Type B pancreatic cell (in vitro differentiated cells): ENCODE data around the gene PRDM16. TPM values are rescaled to one million over a fixed set of nuclear protein-coding genes. Genes with fewer than 3 reads are reported as not detected.

Experiments used
- DNase-seq: peaks from one replicate; pipeline ENCODE4 v3.0.0; 2021; ENCODE audit warnings: mixed read lengths; ENCODE audit not compliant: unreplicated experiment; ENCODE audit errors: extremely low spot score
- H3K27ac Mint-ChIP-seq: 2 replicates; pipeline ENCODE4 v1.8.0; 2021; ENCODE audit warnings: mild to moderate bottlenecking, mixed read lengths
- H3K27me3 Mint-ChIP-seq: 2 replicates; pipeline ENCODE4 v1.8.0; 2021; ENCODE audit warnings: mixed read lengths
- H3K36me3 Mint-ChIP-seq: 2 replicates; pipeline ENCODE4 v1.8.0; 2021; ENCODE audit warnings: mixed read lengths
- H3K4me1 Mint-ChIP-seq: one replicate; pipeline ENCODE4 v1.8.0; 2021; ENCODE audit warnings: mixed read lengths; ENCODE audit not compliant: unreplicated experiment
- H3K4me3 Mint-ChIP-seq: 2 replicates; pipeline ENCODE4 v1.8.0; 2021; ENCODE audit warnings: mild to moderate bottlenecking, mixed read lengths
- H3K9me3 Mint-ChIP-seq: 2 replicates; pipeline ENCODE4 v1.8.0; 2021; ENCODE audit warnings: mixed read lengths
- total RNA-seq: library from RNA; stranded (reverse); gene quantifications from 2 replicates; pipeline ENCODE4 v1.2.1, GENCODE V29; 2021; ENCODE audit warnings: low replicate concordance
- TF ChIP-seq, protein P1 (sequence below): fragments of 200-600 bp; sonication (generic); conservative IDR thresholded peaks from 2 replicates; pipeline ENCODE4 v1.5.0; 2021; ENCODE audit warnings: antibody characterized with exemption, mild to moderate bottlenecking

The PRDM16 gene
- total RNA-seq, 1 donor from 2014 or later: 23.6 TPM

DNA sequence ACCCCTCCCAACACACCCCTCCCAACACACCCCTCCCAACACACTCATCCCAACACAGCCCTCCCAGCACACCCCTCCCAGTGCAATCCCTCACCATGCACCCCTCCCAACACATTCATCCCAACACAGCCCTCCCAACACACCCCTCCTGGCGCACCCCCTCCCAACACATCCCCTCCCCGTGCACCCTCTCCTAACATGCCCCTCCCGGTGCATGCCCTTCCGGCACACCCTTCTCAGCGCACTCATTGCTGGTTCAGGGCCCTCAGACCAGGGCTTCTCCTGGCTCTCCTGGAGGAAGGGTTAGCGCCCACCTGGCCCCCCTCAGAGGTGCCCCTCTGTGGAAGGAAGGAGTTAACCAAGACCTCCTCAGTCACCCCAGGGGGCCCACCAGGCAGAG, 310.9 kb downstream of the PRDM16 start:
- H3K9me3 Mint-ChIP-seq: no peaks in the 10 kb centered on the region
- no peaks in the 10 kb centered on the region for H3K4me1 Mint-ChIP-seq
- peaks cover 5% of the 10 kb centered on the region for H3K27me3 Mint-ChIP-seq
- no peak overlapping the region for H3K4me3 Mint-ChIP-seq
- no peak overlapping the region for H3K27ac Mint-ChIP-seq
- no peaks in the 10 kb centered on the region for H3K36me3 Mint-ChIP-seq
- TF ChIP-seq, protein P1, sequence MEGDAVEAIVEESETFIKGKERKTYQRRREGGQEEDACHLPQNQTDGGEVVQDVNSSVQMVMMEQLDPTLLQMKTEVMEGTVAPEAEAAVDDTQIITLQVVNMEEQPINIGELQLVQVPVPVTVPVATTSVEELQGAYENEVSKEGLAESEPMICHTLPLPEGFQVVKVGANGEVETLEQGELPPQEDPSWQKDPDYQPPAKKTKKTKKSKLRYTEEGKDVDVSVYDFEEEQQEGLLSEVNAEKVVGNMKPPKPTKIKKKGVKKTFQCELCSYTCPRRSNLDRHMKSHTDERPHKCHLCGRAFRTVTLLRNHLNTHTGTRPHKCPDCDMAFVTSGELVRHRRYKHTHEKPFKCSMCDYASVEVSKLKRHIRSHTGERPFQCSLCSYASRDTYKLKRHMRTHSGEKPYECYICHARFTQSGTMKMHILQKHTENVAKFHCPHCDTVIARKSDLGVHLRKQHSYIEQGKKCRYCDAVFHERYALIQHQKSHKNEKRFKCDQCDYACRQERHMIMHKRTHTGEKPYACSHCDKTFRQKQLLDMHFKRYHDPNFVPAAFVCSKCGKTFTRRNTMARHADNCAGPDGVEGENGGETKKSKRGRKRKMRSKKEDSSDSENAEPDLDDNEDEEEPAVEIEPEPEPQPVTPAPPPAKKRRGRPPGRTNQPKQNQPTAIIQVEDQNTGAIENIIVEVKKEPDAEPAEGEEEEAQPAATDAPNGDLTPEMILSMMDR: no peak
- DNase-seq: no peak

DNA sequence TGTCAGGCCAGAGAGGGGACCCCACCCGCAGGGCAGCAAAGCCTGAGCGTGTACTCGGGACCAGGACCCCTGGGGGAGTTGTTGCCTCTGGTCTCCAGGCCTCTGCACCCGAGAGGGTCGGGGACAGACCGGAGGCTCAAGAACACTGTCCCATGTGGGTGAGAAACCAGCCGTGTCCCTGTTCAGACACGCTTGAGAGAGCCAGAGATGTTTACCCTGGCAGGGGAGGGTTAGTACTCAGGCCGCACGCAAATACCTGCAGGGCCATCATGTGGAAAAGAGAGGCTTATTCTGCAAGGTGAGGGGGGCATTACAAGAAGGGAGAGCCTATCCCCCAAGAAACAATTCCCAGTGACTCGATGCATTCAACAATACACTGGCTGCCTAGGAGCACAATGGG, 311.5 kb downstream of the PRDM16 start:
- Mint-ChIP-seq H3K36me3 (no peaks in the 10 kb centered on the region), H3K27me3 (peaks cover 2% of the 10 kb centered on the region)

DNA sequence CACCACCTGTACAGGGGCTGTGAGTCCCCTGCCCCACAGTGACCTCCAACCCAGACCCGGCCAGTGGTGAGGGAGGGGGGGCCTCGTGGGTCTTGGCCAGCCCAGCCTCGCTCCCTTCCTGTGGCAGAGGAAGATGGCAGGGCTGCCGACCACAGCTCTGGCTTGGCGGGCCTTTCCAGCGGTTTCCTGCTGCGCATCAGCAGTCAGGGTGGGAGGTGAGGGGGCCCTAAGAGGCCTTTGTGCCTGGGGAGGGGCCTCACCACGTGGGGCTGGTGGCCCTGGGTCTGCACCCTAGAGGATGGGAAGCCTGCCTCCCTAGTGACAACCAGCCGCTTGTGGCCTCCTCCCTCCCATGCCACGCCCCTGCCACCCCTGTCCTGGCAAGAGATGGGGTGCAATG, 312.9 kb downstream of the PRDM16 start:
- Mint-ChIP-seq H3K36me3 (no peaks in the 10 kb centered on the region), H3K4me3 (no peak overlapping the region), H3K4me1 (no peaks in the 10 kb centered on the region), H3K27ac (no peak overlapping the region), H3K9me3 (no peaks in the 10 kb centered on the region), H3K27me3 (peaks cover 6% of the 10 kb centered on the region)
- TF ChIP-seq, protein P1: no peak
- DNase-seq: no peak

More for the DNA sequence above, 311.5 kb downstream of the PRDM16 start:
- DNase-seq: no peak
- H3K27ac Mint-ChIP-seq: no peak overlapping the region
- TF ChIP-seq, protein P1: no peak
- H3K9me3 Mint-ChIP-seq: no peaks in the 10 kb centered on the region
- H3K4me1 Mint-ChIP-seq: no peaks in the 10 kb centered on the region
- no peak overlapping the region for H3K4me3 Mint-ChIP-seq

DNA sequence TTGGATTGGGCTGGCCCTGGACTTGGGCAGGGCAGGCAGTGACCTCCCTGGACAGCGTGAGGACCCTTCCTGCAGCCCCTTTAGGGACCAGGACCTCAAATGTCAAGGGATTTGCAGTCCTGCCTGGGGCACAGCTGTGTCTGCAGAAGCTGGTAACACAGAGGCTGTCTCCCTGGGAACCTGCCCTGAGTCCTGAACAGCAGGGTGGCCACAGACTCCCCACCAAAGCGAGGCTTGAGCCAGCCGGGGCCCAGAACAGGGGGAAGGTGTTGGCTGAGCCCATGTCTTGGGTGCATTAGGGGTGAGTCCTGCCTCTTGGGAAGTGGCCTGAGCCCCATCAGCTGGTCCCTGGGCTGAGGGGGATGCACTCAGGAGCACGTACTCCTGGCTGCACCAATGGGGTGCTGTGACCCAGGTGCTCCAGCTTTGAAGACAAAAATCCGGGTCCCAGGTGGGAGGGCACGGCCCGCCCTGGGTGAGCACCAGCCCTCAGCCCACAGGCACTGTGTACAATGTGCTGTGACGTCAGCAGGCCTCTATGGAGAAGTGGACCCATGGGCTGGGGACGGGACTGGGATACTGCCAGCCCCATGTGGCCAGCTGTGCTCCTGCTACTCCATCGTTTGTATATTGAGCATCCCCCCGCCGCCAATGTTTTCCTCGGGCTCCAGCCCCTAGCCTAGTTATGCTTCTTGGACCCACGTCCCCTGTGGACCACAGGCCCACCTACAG, 313.5 kb downstream of the PRDM16 start:
- H3K27ac Mint-ChIP-seq: no peak overlapping the region
- no peaks in the 10 kb centered on the region for H3K4me1 Mint-ChIP-seq
- H3K4me3 Mint-ChIP-seq: no peak overlapping the region
- no peak for DNase-seq
- no peaks in the 10 kb centered on the region for H3K36me3 Mint-ChIP-seq
- H3K9me3 Mint-ChIP-seq: no peaks in the 10 kb centered on the region
- TF ChIP-seq, protein P1: no peak
- H3K27me3 Mint-ChIP-seq: peaks cover 11% of the 10 kb centered on the region

DNA sequence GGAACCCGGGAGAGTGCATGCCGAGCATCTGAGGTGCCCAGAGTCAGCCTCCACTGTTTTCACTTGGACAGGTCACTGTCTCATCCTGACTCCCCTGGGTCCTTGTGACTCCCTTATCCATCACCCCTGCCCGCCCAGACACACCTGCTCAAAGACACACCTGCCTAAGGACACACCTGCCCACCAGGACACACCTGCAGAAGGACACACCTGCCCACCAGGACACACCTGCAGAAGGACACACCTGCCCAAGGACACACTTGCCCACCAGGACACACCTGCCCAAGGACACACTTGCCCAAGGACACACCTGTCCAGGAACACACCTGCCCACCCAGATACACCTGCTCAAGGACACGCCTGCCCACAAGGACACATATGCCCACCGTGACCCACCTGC, 314.7 kb downstream of the PRDM16 start:
- no peak overlapping the region for H3K4me3 Mint-ChIP-seq
- H3K9me3 Mint-ChIP-seq: no peaks in the 10 kb centered on the region

More for the DNA sequence above, 314.7 kb downstream of the PRDM16 start:
- peaks cover 19% of the 10 kb centered on the region for H3K27me3 Mint-ChIP-seq
- H3K27ac Mint-ChIP-seq: no peak overlapping the region
- peaks cover 5% of the 10 kb centered on the region for H3K4me1 Mint-ChIP-seq
- DNase-seq: no peak
- TF ChIP-seq, protein P1: no peak
- H3K36me3 Mint-ChIP-seq: no peaks in the 10 kb centered on the region
